ENCODE data around the gene EFCAB5.
"Not testable (repeated sequence)": the region's sequence is repeated elsewhere in the genome, so short reads cannot be mapped to it uniquely, and the experiment has no call there.

The EFCAB5 gene

DNA sequence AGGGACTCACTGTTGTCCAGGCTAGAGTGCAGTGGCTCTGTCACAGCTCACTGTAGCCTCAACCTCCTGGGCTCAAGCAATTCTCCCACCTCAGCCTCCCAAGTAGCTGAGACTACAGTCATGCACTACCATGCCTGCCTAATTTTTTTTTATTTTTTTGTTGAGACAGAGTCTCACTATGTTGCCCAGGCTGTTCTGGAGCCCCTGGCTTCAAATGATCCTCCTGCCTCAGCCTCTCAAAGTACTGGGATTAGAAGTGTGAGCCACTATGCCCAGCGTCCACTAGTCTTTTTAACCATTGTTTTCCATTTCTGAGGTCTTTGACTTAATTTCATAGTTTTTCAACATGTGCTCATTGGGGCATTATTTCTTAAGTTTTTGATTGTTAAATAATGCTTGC lies 188.7 kb downstream of the EFCAB5 start:
- peaks cover 8% of the 10 kb centered on the region; the same call in 1 of the 2 replicates for H3K4me1 ChIP-seq (ENCODE audit: control insufficient read depth, insufficient read depth, low read length)
- H3K27me3 ChIP-seq (ENCODE audit: control insufficient read depth, insufficient read depth, low read length) = no peaks in the 10 kb centered on the region
- no peaks in the 10 kb centered on the region for H3K9me3 ChIP-seq (ENCODE audit: control insufficient read depth, insufficient read depth, low read length)
- no peak overlapping the region for H3K9ac ChIP-seq (ENCODE audit: low read depth, low read length)
- H3K4me3 ChIP-seq (ENCODE audit: low read depth, low read length) = no peak overlapping the region
- H3K36me3 ChIP-seq (ENCODE audit: control insufficient read depth, insufficient read depth, low read length) = peaks cover 59% of the 10 kb centered on the region
- H3K27ac ChIP-seq (ENCODE audit: low read depth, low read length) = no peak overlapping the region

DNA sequence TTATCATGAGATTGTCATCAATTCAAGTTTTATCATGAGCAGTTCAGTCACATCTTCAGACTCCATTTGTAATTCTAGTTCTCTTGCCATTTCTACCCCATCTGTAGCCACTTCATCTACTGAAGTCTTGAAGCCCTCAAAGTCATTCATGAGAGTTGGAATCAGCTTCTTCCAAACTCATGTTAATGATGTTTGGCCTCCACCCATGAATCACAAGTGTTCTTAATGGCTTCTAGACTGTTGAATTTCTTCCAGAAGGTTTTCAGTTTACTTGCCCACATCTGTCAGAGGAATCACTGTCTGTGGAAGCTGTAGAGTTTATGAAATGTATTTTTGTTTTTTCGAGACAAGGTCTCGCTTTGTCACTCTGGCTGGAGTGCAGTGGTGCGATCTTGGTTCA lies 191.2 kb downstream of the EFCAB5 start:
- peaks cover 8% of the 10 kb centered on the region; the same call in 1 of the 2 replicates for H3K4me1 ChIP-seq (ENCODE audit: control insufficient read depth, insufficient read depth, low read length)
- H3K9me3 ChIP-seq (ENCODE audit: control insufficient read depth, insufficient read depth, low read length) = no peaks in the 10 kb centered on the region
- H3K9ac ChIP-seq (ENCODE audit: low read depth, low read length) = no peak overlapping the region
- no peak overlapping the region for H3K27ac ChIP-seq (ENCODE audit: low read depth, low read length)
- H3K27me3 ChIP-seq (ENCODE audit: control insufficient read depth, insufficient read depth, low read length) = no peaks in the 10 kb centered on the region
- H3K36me3 ChIP-seq (ENCODE audit: control insufficient read depth, insufficient read depth, low read length) = peaks cover 65% of the 10 kb centered on the region
- H3K4me3 ChIP-seq (ENCODE audit: low read depth, low read length) = no peak overlapping the region

DNA sequence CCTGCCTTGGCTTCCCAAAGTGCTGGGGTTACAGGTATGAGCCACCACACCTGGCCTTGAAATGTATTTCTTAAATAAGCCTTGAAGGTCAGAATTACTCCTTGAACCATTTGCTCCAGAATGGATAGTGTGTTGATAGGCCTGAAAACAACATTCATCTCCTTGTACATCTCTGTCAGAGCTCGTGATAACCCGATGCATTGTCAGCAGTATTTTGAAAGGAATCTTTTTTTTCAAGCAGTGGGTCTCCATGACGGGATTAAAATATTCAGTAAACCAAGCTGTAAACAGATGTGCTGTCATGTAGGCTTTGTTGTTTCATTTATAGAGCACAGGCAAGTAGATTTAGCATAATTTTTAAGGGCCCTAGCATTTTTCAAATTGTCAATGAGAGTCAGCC lies 191.8 kb downstream of the EFCAB5 start:
- Histone ChIP-seq H3K27me3 (ENCODE audit: control insufficient read depth, insufficient read depth, low read length) (no peaks in the 10 kb centered on the region), H3K27ac (ENCODE audit: low read depth, low read length) (no peak overlapping the region), H3K4me3 (ENCODE audit: low read depth, low read length) (no peak overlapping the region), H3K36me3 (ENCODE audit: control insufficient read depth, insufficient read depth, low read length) (peaks cover 60% of the 10 kb centered on the region), H3K9me3 (ENCODE audit: control insufficient read depth, insufficient read depth, low read length) (no peaks in the 10 kb centered on the region), H3K9ac (ENCODE audit: low read depth, low read length) (no peak overlapping the region), H3K4me1 (ENCODE audit: control insufficient read depth, insufficient read depth, low read length) (peaks cover 8% of the 10 kb centered on the region; the same call in 1 of the 2 replicates)

DNA sequence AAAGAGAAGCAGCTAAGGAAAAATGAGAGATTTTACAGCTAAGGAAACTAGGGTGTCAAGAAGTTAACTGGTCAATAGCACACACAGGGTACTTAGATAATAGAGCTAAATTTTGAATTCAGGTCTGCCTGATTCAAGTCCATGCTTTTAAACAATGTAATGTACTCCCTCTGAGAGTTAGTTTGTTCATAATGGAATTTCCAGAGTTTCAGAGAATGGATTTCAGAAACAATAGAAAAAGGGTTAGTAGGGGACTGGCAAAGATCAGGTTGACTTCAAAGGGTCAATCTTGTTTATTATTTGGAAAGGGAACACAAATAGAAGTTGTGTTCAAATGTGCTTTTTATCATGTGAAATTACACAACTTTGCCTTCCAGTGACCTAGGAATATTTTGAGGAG lies 193.1 kb downstream of the EFCAB5 start:
- Histone ChIP-seq H3K27me3 (ENCODE audit: control insufficient read depth, insufficient read depth, low read length) (no peaks in the 10 kb centered on the region), H3K9ac (ENCODE audit: low read depth, low read length) (no peak overlapping the region), H3K4me3 (ENCODE audit: low read depth, low read length) (no peak overlapping the region), H3K27ac (ENCODE audit: low read depth, low read length) (no peak overlapping the region), H3K9me3 (ENCODE audit: control insufficient read depth, insufficient read depth, low read length) (no peaks in the 10 kb centered on the region), H3K36me3 (ENCODE audit: control insufficient read depth, insufficient read depth, low read length) (peaks cover 47% of the 10 kb centered on the region), H3K4me1 (ENCODE audit: control insufficient read depth, insufficient read depth, low read length) (peaks cover 8% of the 10 kb centered on the region; the same call in 1 of the 2 replicates)

DNA sequence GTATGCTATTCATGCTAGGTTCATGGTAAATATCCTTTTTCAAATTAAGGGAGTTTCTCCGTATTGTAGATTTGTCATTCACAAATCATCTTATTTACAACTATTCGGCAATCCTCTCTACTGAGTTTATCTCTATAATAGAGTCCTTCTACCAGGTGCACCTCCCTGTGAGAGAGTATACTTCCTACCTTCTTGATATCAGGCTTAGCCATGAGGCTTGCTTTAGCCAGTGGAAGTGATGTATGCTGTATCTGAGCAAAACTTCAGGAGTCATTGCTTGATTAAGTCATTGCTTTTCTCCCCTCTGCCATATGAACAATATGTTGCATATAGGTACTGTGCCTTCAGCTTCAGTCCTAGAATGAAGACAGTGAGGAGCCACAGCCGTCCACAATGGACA lies 195.7 kb downstream of the EFCAB5 start:
- H3K36me3 ChIP-seq (ENCODE audit: control insufficient read depth, insufficient read depth, low read length) = peaks cover 43% of the 10 kb centered on the region
- H3K27ac ChIP-seq (ENCODE audit: low read depth, low read length) = no peak overlapping the region

DNA sequence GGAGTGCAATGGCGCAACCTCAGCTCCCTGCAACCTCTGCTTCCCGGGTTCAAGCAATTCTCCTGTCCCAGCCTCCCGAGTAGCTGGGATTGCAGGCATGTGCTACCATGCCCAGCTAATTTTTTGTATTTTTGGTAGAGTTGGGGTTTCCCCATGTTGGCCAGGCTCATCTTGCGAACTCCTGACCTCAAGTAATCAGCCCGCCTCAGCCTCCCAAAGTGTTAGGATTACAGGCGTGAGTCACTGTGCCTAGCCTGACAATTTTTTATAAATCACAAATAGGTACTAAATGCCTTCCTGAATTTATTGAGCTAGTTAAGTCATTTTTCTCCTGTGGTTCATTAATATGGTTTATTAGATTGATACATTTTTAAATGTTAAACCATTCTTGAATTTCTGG lies 206.4 kb downstream of the EFCAB5 start:
- H3K27me3 ChIP-seq (ENCODE audit: control insufficient read depth, insufficient read depth, low read length); H3K4me3 ChIP-seq (ENCODE audit: low read depth, low read length); H3K4me1 ChIP-seq (ENCODE audit: control insufficient read depth, insufficient read depth, low read length); H3K9me3 ChIP-seq (ENCODE audit: control insufficient read depth, insufficient read depth, low read length); H3K36me3 ChIP-seq (ENCODE audit: control insufficient read depth, insufficient read depth, low read length); H3K9ac ChIP-seq (ENCODE audit: low read depth, low read length); H3K27ac ChIP-seq (ENCODE audit: low read depth, low read length): not testable (repeated sequence)

More for the DNA sequence above, 195.7 kb downstream of the EFCAB5 start:
- Histone ChIP-seq H3K4me3 (ENCODE audit: low read depth, low read length) (no peak overlapping the region), H3K27me3 (ENCODE audit: control insufficient read depth, insufficient read depth, low read length) (no peaks in the 10 kb centered on the region), H3K9me3 (ENCODE audit: control insufficient read depth, insufficient read depth, low read length) (no peaks in the 10 kb centered on the region), H3K4me1 (ENCODE audit: control insufficient read depth, insufficient read depth, low read length) (no peaks in the 10 kb centered on the region), H3K9ac (ENCODE audit: low read depth, low read length) (no peak overlapping the region)

DNA sequence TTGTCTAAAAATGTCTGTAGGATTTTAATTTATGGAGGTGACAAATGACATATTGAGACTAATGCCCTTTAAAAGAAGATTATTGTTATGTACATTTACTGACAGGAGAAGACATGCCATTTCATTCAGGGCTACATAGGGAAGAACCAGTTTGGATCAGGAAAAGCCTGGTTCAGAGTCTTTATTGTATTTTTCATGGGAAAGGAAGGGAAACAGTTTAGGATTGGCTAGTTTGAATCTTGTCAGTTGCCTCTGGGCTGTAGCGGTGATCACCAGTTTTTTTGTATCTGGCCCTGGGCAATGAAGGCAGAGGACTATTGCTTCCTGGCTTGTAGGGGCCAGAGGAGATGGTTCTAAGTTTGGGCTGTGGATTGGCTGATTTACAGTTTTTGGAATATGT lies 206.9 kb downstream of the EFCAB5 start:
- Histone ChIP-seq H3K9me3 (ENCODE audit: control insufficient read depth, insufficient read depth, low read length) (no peaks in the 10 kb centered on the region), H3K36me3 (ENCODE audit: control insufficient read depth, insufficient read depth, low read length) (0 out of 2 replicates have a peak, but pooled peaks cover 2% of the 10 kb centered on the region), H3K4me3 (ENCODE audit: low read depth, low read length) (no peak overlapping the region), H3K27me3 (ENCODE audit: control insufficient read depth, insufficient read depth, low read length) (no peaks in the 10 kb centered on the region), H3K4me1 (ENCODE audit: control insufficient read depth, insufficient read depth, low read length) (no peaks in the 10 kb centered on the region), H3K9ac (ENCODE audit: low read depth, low read length) (no peak overlapping the region), H3K27ac (ENCODE audit: low read depth, low read length) (no peak overlapping the region)

DNA sequence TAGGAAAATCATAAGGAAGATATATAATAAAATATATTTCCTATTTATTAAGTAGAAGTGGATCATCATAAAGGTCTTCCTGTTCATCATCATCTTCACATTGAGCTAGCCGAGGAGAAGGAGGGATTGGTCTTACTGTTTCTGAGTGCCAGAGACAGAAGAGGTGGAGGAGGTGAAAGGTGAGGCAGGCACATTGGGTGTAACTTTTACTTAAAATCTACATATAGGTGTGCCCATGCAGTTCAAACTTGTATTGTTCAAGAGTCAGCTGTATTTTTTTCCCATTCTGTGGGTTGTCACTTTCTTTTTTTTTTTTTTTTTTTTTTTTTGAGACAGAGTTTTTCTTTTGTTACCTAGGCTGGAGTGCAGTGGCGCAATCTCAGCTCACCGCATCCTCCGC lies 210.0 kb downstream of the EFCAB5 start:
- Histone ChIP-seq H3K27ac (ENCODE audit: low read depth, low read length) (no peak overlapping the region), H3K36me3 (ENCODE audit: control insufficient read depth, insufficient read depth, low read length) (0 out of 2 replicates have a peak, but pooled peaks cover 6% of the 10 kb centered on the region), H3K9me3 (ENCODE audit: control insufficient read depth, insufficient read depth, low read length) (no peaks in the 10 kb centered on the region), H3K9ac (ENCODE audit: low read depth, low read length) (no peak overlapping the region), H3K27me3 (ENCODE audit: control insufficient read depth, insufficient read depth, low read length) (no peaks in the 10 kb centered on the region), H3K4me3 (ENCODE audit: low read depth, low read length) (no peak overlapping the region), H3K4me1 (ENCODE audit: control insufficient read depth, insufficient read depth, low read length) (no peaks in the 10 kb centered on the region)

DNA sequence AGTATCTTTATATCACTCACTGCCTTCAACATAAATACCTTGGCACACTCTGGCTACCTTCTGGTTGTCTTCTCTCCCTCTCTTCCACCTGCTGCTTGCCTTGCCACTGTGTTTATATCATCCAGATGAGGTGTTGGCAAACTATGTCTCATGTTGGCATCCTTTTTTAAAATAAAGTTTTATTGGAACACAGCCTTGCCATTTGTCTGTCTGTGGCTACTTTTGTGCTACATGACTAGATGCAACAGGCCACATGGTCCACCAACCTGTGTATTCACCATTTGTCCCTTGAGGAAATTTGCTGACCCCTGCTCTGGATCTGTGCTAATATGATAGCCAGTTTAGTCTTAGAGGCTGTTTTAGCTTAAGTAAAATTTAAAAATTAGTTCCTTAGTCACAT lies 212.0 kb downstream of the EFCAB5 start:
- H3K9ac ChIP-seq (ENCODE audit: low read depth, low read length) = no peak overlapping the region
- no peak overlapping the region for H3K27ac ChIP-seq (ENCODE audit: low read depth, low read length)
- H3K4me1 ChIP-seq (ENCODE audit: control insufficient read depth, insufficient read depth, low read length) = no peaks in the 10 kb centered on the region
- H3K9me3 ChIP-seq (ENCODE audit: control insufficient read depth, insufficient read depth, low read length) = no peaks in the 10 kb centered on the region
- H3K36me3 ChIP-seq (ENCODE audit: control insufficient read depth, insufficient read depth, low read length) = 0 out of 2 replicates have a peak, but pooled peaks cover 6% of the 10 kb centered on the region
- H3K4me3 ChIP-seq (ENCODE audit: low read depth, low read length) = no peak overlapping the region
- H3K27me3 ChIP-seq (ENCODE audit: control insufficient read depth, insufficient read depth, low read length) = no peaks in the 10 kb centered on the region

DNA sequence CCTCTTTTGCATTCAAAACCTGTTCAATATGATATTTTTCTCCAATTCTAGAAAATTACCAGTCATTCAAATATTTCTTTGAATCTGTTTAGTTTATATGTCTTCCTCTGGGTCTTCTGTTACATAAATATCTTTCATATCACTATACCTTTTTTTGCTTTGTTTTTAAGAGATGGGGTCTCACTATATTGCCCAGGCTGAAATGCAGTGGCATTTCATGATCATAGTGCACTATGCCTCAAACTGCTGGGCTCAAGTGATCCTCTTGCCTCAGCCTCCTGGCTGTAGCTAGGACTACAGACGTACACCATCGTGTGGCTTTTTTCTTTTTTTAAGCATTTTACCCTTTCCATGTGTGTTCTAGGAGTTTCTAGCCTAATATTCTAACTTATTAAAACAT lies 214.0 kb downstream of the EFCAB5 start:
- no peaks in the 10 kb centered on the region for H3K4me1 ChIP-seq (ENCODE audit: control insufficient read depth, insufficient read depth, low read length)
- H3K9me3 ChIP-seq (ENCODE audit: control insufficient read depth, insufficient read depth, low read length) = no peaks in the 10 kb centered on the region
- H3K9ac ChIP-seq (ENCODE audit: low read depth, low read length) = no peak overlapping the region
- H3K27me3 ChIP-seq (ENCODE audit: control insufficient read depth, insufficient read depth, low read length) = no peaks in the 10 kb centered on the region
- 0 out of 2 replicates have a peak, but pooled peaks cover 9% of the 10 kb centered on the region for H3K36me3 ChIP-seq (ENCODE audit: control insufficient read depth, insufficient read depth, low read length)
- H3K4me3 ChIP-seq (ENCODE audit: low read depth, low read length) = no peak overlapping the region
- no peak overlapping the region for H3K27ac ChIP-seq (ENCODE audit: low read depth, low read length)

Data from HUES48 (cell line).